Astrocyte (in vitro differentiated cells and primary cell): Measurements from ENCODE around the gene PRRX2.

ENCODE experiments used
- EZH2 ChIP-seq: IDR thresholded peaks from 2 replicates; pipeline ENCODE4 v1.6.1; 2012; ENCODE audit warnings: mild to moderate bottlenecking, low read length, inconsistent platforms; ENCODE audit not compliant: insufficient read depth
- TF ChIP-seq, protein P1 (sequence below): IDR thresholded peaks from 2 replicates; pipeline ENCODE4 v1.5.1; 2011; ENCODE audit warnings: low read depth, mild to moderate bottlenecking, inconsistent platforms, low read length, moderate library complexity; ENCODE audit not compliant: insufficient read depth

DNA sequence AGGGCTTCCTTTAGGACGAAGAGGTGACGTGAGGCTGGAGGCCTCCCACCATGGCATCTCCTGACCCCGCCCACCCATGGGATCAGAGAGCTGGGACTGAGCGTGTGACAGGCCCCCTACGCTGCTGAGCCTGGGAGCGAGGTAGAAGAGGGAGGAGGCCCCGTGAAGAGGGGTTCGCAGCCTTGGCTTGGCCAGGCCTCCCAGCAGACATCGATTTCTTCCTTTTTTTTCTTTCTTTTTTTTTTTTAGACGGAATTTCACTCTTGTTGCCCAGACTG lies 47.9 kb downstream of the PRRX2 start:
- TF ChIP-seq, protein P1, sequence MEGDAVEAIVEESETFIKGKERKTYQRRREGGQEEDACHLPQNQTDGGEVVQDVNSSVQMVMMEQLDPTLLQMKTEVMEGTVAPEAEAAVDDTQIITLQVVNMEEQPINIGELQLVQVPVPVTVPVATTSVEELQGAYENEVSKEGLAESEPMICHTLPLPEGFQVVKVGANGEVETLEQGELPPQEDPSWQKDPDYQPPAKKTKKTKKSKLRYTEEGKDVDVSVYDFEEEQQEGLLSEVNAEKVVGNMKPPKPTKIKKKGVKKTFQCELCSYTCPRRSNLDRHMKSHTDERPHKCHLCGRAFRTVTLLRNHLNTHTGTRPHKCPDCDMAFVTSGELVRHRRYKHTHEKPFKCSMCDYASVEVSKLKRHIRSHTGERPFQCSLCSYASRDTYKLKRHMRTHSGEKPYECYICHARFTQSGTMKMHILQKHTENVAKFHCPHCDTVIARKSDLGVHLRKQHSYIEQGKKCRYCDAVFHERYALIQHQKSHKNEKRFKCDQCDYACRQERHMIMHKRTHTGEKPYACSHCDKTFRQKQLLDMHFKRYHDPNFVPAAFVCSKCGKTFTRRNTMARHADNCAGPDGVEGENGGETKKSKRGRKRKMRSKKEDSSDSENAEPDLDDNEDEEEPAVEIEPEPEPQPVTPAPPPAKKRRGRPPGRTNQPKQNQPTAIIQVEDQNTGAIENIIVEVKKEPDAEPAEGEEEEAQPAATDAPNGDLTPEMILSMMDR: no peak
- TF ChIP-seq EZH2: no peak
